GM12872 (cell line): ENCODE measurements around the gene GUCA1C.

Experiments used
- CTCF ChIP-seq: IDR thresholded peaks from 3 replicates; pipeline ENCODE4 v1.5.1; 2011; ENCODE audit warnings: low read depth, mild to moderate bottlenecking, low read length, moderate library complexity; ENCODE audit not compliant: insufficient read depth

Gene GUCA1C

GRCh38 chr3:108907194-108907593 lies 46.5 kb downstream of the GUCA1C start:
- no peak for TF ChIP-seq CTCF

GRCh38 chr3:108899530-108899929 lies 54.1 kb downstream of the GUCA1C start:
- no peak for TF ChIP-seq CTCF

DNA sequence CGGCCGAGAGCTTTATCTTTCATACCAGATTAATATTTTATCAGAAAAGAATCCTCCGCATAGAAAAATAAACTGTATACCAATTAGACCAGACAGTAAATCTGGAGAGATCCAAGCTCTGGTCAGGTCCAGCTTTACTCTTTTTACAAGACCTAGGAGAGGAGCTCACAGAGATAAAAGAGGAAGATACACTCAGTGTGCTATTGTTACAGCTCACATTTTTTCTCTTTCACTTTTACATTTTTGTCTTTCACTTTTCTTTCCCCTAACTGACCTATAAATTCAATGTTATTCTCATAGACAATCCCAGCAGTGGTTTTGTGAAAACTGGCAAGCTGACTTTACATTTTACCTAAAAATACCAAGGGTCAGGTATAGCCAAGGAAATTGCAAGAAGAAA lies 55.8 kb downstream of the GUCA1C start:
- no peak for TF ChIP-seq CTCF

GRCh38 chr3:108894981-108895380 lies 58.7 kb downstream of the GUCA1C start:
- TF ChIP-seq CTCF: no peak

DNA sequence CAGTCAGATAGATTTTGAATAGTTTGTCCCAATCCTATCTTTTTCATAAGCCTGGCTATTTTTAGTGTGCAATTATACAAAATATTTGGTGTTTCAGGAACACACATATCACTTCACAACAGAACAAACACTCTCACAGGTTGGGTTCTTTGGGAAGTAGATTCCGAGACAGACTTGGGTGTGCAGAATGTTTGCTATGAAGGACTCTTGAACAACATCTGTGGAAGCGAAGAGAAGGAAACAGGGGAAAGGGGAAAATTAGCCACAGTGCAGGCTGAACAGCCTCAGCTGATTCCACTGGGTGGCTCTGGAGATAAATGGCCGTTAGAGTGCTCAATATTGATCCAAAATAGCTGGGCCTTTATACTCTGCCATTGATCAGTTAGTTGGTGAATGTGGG lies 61.8 kb downstream of the GUCA1C start:
- TF ChIP-seq CTCF: no peak

- no peak for TF ChIP-seq CTCF
These were observed 65.9 kb downstream of the GUCA1C start for GRCh38 chr3:108887777-108888176.

DNA sequence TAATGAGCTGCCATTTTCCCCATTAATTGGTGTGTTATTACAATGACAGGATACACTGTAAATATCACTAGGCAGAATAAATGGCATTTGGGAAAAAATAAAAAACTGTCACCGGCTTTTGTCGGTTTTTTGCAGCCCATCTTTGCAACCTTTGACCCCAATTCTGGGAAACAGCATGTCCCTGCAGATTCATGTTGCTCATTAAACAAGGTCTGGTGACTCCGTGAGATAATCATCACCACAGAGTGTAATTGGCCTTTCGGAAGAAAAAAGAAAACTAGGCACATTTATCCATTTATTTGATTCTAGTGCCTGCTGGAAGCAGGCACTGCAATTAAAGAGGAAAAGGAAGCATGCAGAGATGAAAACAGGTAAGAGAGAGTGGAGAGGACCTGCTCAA lies 66.6 kb downstream of the GUCA1C start:
- TF ChIP-seq CTCF: no peak

DNA sequence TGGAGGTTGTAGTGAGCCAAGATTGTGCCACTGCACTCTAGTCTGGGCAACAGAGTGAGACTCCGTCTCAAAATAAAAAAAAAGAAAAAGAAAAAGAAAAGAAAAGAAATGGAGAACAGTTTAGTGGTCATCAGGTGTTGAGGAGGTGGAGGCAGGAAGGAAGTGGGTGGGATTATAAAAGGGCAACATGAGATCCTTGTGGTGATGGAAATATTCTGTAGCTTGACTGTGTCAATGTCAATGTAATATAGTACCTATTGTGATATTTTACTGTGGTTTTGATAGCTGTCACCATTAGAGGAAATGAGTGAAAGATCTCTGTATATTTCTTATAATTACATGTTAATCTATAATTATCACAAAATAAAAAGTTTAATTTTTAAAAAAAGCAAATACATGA lies 70.3 kb downstream of the GUCA1C start:
- no peak for TF ChIP-seq CTCF
